ENCODE results near the gene CD80. TPM values are rescaled to one million over a fixed set of nuclear protein-coding genes. Genes with fewer than 3 reads are reported as not detected.

Gene CD80
- total and polyA plus RNA-seq, 9 of the 15 experiments (the other 6 are each of a cell fraction or from before 2014, with no cell fraction given), result 3.0 to 8.2 (median 5.7) TPM

DNA sequence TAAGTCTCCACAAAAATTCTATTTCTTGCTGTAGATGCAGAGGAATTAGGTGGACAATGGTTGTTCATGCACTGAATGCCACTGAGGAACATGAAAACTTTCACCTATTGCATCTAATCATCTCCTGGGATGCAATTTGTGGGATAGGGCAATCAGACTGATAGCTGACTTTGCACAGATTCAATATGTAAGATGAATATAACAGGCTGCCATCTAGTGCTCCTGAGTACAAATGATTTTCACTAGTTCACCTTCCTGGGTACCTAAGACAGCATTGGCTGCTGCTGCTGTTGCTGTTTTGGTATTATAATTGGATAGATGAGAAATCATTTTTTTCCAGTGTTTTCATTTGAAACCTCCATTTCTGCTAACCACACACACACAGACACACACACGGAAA is 41.4 kb downstream of the CD80 start:
- no peaks in the 10 kb centered on the region for H3K9me1 ChIP-seq (ENCODE audit: control insufficient read depth, insufficient read depth, low read length)
- H3K4me2 ChIP-seq (ENCODE audit: insufficient read depth, low read length), result no peak overlapping the region
- ATAC-seq (no peak), FAIRE-seq (no peak), DNase-seq (ENCODE audit: extremely low read depth in 1 of 4, low spot score in 3 of 4) (no peak)
- H3K79me2 ChIP-seq (ENCODE audit: control insufficient read depth, insufficient read depth, low read length), result no peaks in the 10 kb centered on the region
- ChIA-PET POLR2A (no interaction called here), CTCF (ENCODE audit: low intra/inter-chr PET ratio) (no interaction called here)
- no peak overlapping the region for H3K4me3 ChIP-seq
- no peaks in the 10 kb centered on the region; the same call in 1 of the 2 replicates for H3K9me3 ChIP-seq (replicated peaks; ENCODE audit: control insufficient read depth, insufficient read depth, low read depth, low read length)
- no peak overlapping the region for H3K27ac ChIP-seq (ENCODE audit: extremely low read depth, low read depth, low read length)
- H3K9ac ChIP-seq (ENCODE audit: insufficient read depth in 1 of 2, low read depth in 2 of 2, low read length in 2 of 2), result no peak overlapping the region
- no peaks in the 10 kb centered on the region for H3K27me3 ChIP-seq (ENCODE audit: control insufficient read depth in 2 of 2, insufficient read depth in 2 of 2, low read length in 2 of 2)
- in situ Hi-C loops (cut with MboI) (no loop called here), intact Hi-C loops (cut with micrococcal nuclease) (no loop called here)
- no peak overlapping the region for H2AFZ ChIP-seq (ENCODE audit: low read depth, low read length)
- no peaks in the 10 kb centered on the region; a peak in 1 of 5 replicates for H3K4me1 ChIP-seq (replicated peaks in 1 of 2; ENCODE audit: control insufficient read depth in 2 of 2, insufficient read depth in 2 of 2, low read length in 2 of 2)
- WGBS (ENCODE audit: insufficient coverage, low coverage, missing lambda C conversion rate), result 100% methylated on average over 1 of the region's 1 CpG
- H3K36me3 ChIP-seq (ENCODE audit: control insufficient read depth, insufficient read depth, low read length), result peaks cover 94% of the 10 kb centered on the region
- no TSS peak for BruUV-seq (replicated peaks)
- TF ChIP-seq FIP1L1 (IDR thresholded peaks at IDR 0.05; ENCODE audit: low read depth, low read length, poor library complexity, severe bottlenecking) (no peak), ZFP30 (CRISPR knock-in tag; IDR thresholded peaks at IDR 0.05; ENCODE audit: borderline replicate concordance) (no peak), MTF1 (CRISPR knock-in tag; IDR thresholded peaks at IDR 0.05; ENCODE audit: borderline replicate concordance) (no peak), C11orf30 (IDR thresholded peaks at IDR 0.05; ENCODE audit: low read depth) (no peak), MEIS2 (IDR thresholded peaks at IDR 0.05; ENCODE audit: partially characterized antibody) (no peak)
- TF ChIP-seq, protein P1, sequence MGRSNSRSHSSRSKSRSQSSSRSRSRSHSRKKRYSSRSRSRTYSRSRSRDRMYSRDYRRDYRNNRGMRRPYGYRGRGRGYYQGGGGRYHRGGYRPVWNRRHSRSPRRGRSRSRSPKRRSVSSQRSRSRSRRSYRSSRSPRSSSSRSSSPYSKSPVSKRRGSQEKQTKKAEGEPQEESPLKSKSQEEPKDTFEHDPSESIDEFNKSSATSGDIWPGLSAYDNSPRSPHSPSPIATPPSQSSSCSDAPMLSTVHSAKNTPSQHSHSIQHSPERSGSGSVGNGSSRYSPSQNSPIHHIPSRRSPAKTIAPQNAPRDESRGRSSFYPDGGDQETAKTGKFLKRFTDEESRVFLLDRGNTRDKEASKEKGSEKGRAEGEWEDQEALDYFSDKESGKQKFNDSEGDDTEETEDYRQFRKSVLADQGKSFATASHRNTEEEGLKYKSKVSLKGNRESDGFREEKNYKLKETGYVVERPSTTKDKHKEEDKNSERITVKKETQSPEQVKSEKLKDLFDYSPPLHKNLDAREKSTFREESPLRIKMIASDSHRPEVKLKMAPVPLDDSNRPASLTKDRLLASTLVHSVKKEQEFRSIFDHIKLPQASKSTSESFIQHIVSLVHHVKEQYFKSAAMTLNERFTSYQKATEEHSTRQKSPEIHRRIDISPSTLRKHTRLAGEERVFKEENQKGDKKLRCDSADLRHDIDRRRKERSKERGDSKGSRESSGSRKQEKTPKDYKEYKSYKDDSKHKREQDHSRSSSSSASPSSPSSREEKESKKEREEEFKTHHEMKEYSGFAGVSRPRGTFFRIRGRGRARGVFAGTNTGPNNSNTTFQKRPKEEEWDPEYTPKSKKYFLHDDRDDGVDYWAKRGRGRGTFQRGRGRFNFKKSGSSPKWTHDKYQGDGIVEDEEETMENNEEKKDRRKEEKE (IDR thresholded peaks at IDR 0.05; ENCODE audit: borderline replicate concordance in 1 of 2, control insufficient read depth in 1 of 2, low read depth in 2 of 2, low read length in 1 of 2), result no peak
- TF ChIP-seq, protein P2, sequence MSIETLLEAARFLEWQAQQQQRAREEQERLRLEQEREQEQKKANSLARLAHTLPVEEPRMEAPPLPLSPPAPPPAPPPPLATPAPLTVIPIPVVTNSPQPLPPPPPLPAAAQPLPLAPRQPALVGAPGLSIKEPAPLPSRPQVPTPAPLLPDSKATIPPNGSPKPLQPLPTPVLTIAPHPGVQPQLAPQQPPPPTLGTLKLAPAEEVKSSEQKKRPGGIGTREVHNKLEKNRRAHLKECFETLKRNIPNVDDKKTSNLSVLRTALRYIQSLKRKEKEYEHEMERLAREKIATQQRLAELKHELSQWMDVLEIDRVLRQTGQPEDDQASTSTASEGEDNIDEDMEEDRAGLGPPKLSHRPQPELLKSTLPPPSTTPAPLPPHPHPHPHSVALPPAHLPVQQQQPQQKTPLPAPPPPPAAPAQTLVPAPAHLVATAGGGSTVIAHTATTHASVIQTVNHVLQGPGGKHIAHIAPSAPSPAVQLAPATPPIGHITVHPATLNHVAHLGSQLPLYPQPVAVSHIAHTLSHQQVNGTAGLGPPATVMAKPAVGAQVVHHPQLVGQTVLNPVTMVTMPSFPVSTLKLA (conservative IDR thresholded peaks at IDR 0.05), result no peak
- TF ChIP-seq, protein P3, sequence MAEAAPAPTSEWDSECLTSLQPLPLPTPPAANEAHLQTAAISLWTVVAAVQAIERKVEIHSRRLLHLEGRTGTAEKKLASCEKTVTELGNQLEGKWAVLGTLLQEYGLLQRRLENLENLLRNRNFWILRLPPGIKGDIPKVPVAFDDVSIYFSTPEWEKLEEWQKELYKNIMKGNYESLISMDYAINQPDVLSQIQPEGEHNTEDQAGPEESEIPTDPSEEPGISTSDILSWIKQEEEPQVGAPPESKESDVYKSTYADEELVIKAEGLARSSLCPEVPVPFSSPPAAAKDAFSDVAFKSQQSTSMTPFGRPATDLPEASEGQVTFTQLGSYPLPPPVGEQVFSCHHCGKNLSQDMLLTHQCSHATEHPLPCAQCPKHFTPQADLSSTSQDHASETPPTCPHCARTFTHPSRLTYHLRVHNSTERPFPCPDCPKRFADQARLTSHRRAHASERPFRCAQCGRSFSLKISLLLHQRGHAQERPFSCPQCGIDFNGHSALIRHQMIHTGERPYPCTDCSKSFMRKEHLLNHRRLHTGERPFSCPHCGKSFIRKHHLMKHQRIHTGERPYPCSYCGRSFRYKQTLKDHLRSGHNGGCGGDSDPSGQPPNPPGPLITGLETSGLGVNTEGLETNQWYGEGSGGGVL (CRISPR knock-in tag; IDR thresholded peaks at IDR 0.05), result no peak
- TF ChIP-seq, protein P4, sequence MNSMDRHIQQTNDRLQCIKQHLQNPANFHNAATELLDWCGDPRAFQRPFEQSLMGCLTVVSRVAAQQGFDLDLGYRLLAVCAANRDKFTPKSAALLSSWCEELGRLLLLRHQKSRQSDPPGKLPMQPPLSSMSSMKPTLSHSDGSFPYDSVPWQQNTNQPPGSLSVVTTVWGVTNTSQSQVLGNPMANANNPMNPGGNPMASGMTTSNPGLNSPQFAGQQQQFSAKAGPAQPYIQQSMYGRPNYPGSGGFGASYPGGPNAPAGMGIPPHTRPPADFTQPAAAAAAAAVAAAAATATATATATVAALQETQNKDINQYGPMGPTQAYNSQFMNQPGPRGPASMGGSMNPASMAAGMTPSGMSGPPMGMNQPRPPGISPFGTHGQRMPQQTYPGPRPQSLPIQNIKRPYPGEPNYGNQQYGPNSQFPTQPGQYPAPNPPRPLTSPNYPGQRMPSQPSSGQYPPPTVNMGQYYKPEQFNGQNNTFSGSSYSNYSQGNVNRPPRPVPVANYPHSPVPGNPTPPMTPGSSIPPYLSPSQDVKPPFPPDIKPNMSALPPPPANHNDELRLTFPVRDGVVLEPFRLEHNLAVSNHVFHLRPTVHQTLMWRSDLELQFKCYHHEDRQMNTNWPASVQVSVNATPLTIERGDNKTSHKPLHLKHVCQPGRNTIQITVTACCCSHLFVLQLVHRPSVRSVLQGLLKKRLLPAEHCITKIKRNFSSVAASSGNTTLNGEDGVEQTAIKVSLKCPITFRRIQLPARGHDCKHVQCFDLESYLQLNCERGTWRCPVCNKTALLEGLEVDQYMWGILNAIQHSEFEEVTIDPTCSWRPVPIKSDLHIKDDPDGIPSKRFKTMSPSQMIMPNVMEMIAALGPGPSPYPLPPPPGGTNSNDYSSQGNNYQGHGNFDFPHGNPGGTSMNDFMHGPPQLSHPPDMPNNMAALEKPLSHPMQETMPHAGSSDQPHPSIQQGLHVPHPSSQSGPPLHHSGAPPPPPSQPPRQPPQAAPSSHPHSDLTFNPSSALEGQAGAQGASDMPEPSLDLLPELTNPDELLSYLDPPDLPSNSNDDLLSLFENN (IDR thresholded peaks at IDR 0.05; ENCODE audit: low read depth in 2 of 2, low read length in 2 of 2), result no peak
- no peaks in the 10 kb centered on the region for H4K20me1 ChIP-seq (replicated peaks; ENCODE audit: control insufficient read depth, insufficient read depth, low read length)

Measured in K562 (cell line).